Hepatocyte (in vitro differentiated cells): ENCODE results near the gene ZNF488. TPM values are rescaled to one million over a fixed set of nuclear protein-coding genes. Genes with fewer than 3 reads are reported as not detected.
A peak's percentile ranks its signal among the peaks of the same experiment; 100 is the strongest.

ENCODE experiments used
- DNase-seq: peaks from one replicate; pipeline ENCODE4 v3.0.0-alpha.2; 2016; ENCODE audit warnings: low spot score
- H2AFZ ChIP-seq: fragments of 200-600 bp; sonication (generic); 2 replicates; pipeline ENCODE4 v1.6.0; 2016; ENCODE audit warnings: antibody characterized with exemption, mild to moderate bottlenecking
- H3K27ac ChIP-seq: fragments of 200-600 bp; sonication (generic); 2 replicates; pipeline ENCODE4 v1.5.1; 2016; ENCODE audit warnings: mild to moderate bottlenecking
- H3K27me3 ChIP-seq: fragments of 200-600 bp; sonication (generic); 2 replicates; pipeline ENCODE4 v1.6.1; 2016
- H3K36me3 ChIP-seq: fragments of 200-600 bp; sonication (generic); replicated peaks from 2 replicates; pipeline ENCODE4 v1.5.1; 2016; ENCODE audit warnings: low read depth; ENCODE audit not compliant: insufficient read depth
- H3K4me1 ChIP-seq: fragments of 200-600 bp; sonication (generic); 2 replicates; pipeline ENCODE4 v1.5.1; 2016; ENCODE audit warnings: mild to moderate bottlenecking, moderate library complexity; ENCODE audit not compliant: insufficient read depth
- H3K4me2 ChIP-seq: fragments of 200-600 bp; sonication (generic); 2 replicates; pipeline ENCODE4 v1.6.0; 2016
- H3K4me3 ChIP-seq: fragments of 200-600 bp; sonication (generic); 2 replicates; pipeline ENCODE4 v1.5.1; 2016; ENCODE audit warnings: mild to moderate bottlenecking
- H3K79me2 ChIP-seq: fragments of 200-600 bp; sonication (generic); 2 replicates; pipeline ENCODE4 v1.6.0; 2017; ENCODE audit warnings: mild to moderate bottlenecking
- H3K9me2 ChIP-seq: fragments of 200-600 bp; sonication (generic); replicated peaks from 2 replicates; pipeline ENCODE4 v1.6.0; 2017; ENCODE audit warnings: mild to moderate bottlenecking; ENCODE audit not compliant: insufficient read depth
- H3K9me3 ChIP-seq: fragments of 200-600 bp; sonication (generic); 2 replicates; pipeline ENCODE4 v1.5.1; 2016; ENCODE audit warnings: low read depth, mild to moderate bottlenecking
- H4K20me1 ChIP-seq: fragments of 200-600 bp; sonication (generic); 2 replicates; pipeline ENCODE4 v1.6.0; 2016; ENCODE audit warnings: mild to moderate bottlenecking; ENCODE audit not compliant: insufficient read depth, poor library complexity, severe bottlenecking
- EZH2 ChIP-seq: fragments of 200-600 bp; sonication (generic); IDR thresholded peaks from 2 replicates; pipeline ENCODE4 v1.6.1; 2016; ENCODE audit warnings: antibody characterized with exemption, mild to moderate bottlenecking, borderline replicate concordance
- EZH2phosphoT487 ChIP-seq: fragments of 200-600 bp; sonication (generic); IDR thresholded peaks from one replicate; pipeline ENCODE4 v1.6.1; 2018; ENCODE audit warnings: antibody characterized with exemption, mild to moderate bottlenecking, low read depth, moderate library complexity; ENCODE audit not compliant: unreplicated experiment, severe bottlenecking
- WGBS: methylation state at CpG from one replicate; pipeline ENCODE4 v1.1.6; 2016; ENCODE audit warnings: low lambda C conversion rate; ENCODE audit errors: missing lambda C conversion rate; 5-methylcytosine and 5-hydroxymethylcytosine counted together
- polyA plus RNA-seq: library from polyadenylated mRNA; unstranded; fragments of >200 nt; fragmentation: Nextera tagmentation; extraction: Ambion mirVana; gene quantifications from 2 replicates; pipeline ENCODE4 v1.2.1, GENCODE V29; 2016
- total RNA-seq: library from RNA; depleted of rRNA; stranded (reverse); fragments of >200 nt; gene quantifications from 2 replicates; pipeline ENCODE4 v1.2.3, GENCODE V29; 2014
- TF ChIP-seq, protein P1 (sequence below): fragments of 200-600 bp; sonication (generic); IDR thresholded peaks from 2 replicates; pipeline ENCODE4 v1.5.1; 2016; ENCODE audit warnings: antibody characterized with exemption, mild to moderate bottlenecking; ENCODE audit not compliant: poor library complexity

ZNF488 gene
- total and polyA plus RNA-seq, 2 experiments from 2014 or later = 1.2 to 2.5 TPM

DNA sequence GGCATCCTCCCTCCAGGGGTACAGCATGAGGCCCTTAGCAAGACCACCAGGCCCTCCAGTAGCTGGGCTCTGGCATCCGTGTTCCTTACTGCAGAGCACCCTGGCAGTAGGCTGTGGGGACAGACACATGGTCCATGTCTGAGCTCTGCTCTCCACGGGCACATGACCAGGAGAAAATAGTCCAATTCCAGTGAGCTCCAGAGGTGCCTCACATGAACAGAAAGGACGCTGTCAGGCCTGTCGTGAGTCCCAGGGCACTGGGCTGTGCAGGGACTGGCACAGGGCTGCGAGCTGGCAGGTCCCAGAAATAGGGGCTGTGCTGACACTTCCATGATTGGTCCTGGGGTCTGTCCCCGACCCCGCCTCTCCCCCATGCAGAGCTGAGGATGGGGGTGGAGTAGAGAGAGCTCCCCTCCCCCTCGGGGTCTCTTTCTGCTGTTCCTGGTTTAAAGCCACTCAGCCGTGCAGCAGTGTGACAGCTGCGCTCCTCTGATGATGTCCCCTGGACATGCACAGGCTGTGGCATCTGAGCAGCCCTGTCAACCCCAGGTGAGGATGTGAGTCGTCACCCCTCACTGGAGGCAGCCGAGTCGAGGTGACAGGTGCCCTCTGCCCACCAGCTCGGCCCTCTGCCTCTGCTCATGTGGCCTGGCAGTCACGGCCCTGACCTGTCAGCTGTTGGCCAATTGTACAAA lies 25.2 kb upstream of the ZNF488 start:
- Histone ChIP-seq H3K4me2 (no peak overlapping the region), H3K9me2 (no peaks in the 10 kb centered on the region), H3K36me3 (no peaks in the 10 kb centered on the region), H4K20me1 (no peaks in the 10 kb centered on the region), H3K27ac (no peak overlapping the region), H3K9me3 (no peaks in the 10 kb centered on the region), H3K79me2 (no peaks in the 10 kb centered on the region), H3K4me3 (no peak overlapping the region), H3K27me3 (no peaks in the 10 kb centered on the region), H3K4me1 (peaks cover 10% of the 10 kb centered on the region), H2AFZ (no peak overlapping the region)
- 93% methylated on average over 15 of the region's 15 CpGs for WGBS
- DNase-seq = no peak
- TF ChIP-seq EZH2phosphoT487 (no peak), EZH2 (no peak)
- TF ChIP-seq, protein P1, sequence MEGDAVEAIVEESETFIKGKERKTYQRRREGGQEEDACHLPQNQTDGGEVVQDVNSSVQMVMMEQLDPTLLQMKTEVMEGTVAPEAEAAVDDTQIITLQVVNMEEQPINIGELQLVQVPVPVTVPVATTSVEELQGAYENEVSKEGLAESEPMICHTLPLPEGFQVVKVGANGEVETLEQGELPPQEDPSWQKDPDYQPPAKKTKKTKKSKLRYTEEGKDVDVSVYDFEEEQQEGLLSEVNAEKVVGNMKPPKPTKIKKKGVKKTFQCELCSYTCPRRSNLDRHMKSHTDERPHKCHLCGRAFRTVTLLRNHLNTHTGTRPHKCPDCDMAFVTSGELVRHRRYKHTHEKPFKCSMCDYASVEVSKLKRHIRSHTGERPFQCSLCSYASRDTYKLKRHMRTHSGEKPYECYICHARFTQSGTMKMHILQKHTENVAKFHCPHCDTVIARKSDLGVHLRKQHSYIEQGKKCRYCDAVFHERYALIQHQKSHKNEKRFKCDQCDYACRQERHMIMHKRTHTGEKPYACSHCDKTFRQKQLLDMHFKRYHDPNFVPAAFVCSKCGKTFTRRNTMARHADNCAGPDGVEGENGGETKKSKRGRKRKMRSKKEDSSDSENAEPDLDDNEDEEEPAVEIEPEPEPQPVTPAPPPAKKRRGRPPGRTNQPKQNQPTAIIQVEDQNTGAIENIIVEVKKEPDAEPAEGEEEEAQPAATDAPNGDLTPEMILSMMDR = no peak

DNA sequence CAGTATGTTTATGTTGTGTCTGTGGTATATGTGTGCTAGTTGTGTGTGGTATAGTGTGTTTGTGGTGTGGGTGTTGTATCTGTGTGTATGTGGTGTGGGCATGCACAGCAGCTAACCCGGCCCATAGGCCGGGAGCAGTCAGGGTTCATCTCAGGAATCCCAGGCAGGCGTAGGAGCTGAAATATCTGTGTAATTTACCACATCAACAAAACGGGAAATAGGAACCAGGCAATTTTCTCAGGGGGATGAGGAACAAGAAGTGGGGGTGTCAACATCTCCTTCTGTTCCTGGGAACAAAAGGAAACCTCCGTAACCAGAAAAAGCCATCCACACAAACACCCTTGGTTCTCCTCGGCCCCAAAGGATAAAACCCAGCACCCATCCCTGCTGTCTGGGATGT lies 24.5 kb upstream of the ZNF488 start:
- no peak for DNase-seq
- Histone ChIP-seq H3K4me3 (no peak overlapping the region), H3K36me3 (no peaks in the 10 kb centered on the region), H4K20me1 (no peaks in the 10 kb centered on the region), H3K9me3 (no peaks in the 10 kb centered on the region), H3K27me3 (no peaks in the 10 kb centered on the region), H3K4me1 (peaks cover 14% of the 10 kb centered on the region), H3K4me2 (no peak overlapping the region), H2AFZ (no peak overlapping the region), H3K27ac (no peak overlapping the region), H3K79me2 (no peaks in the 10 kb centered on the region), H3K9me2 (no peaks in the 10 kb centered on the region)
- 89% methylated on average over 6 of the region's 6 CpGs for WGBS
- no peak for TF ChIP-seq EZH2phosphoT487
- TF ChIP-seq EZH2 = no peak
- TF ChIP-seq, protein P1 = no peak

- H3K4me1 ChIP-seq = peaks cover 26% of the 10 kb centered on the region
- DNase-seq = peak; percentile 89
- H3K4me2 ChIP-seq = no peak overlapping the region
- WGBS = 78% methylated on average over 9 of the region's 9 CpGs
- H3K27me3 ChIP-seq = no peaks in the 10 kb centered on the region
- no peaks in the 10 kb centered on the region for H3K79me2 ChIP-seq
- H3K9me3 ChIP-seq = no peaks in the 10 kb centered on the region
- TF ChIP-seq EZH2 (no peak), EZH2phosphoT487 (no peak)
- TF ChIP-seq, protein P1 = no peak
- H3K4me3 ChIP-seq = no peak overlapping the region
- H3K9me2 ChIP-seq = no peaks in the 10 kb centered on the region
- H2AFZ ChIP-seq = no peak overlapping the region
- no peaks in the 10 kb centered on the region for H4K20me1 ChIP-seq
- peak overlapping the region; percentile 77 for H3K27ac ChIP-seq
- H3K36me3 ChIP-seq = no peaks in the 10 kb centered on the region
Observed at GRCh38 chr10:47406870-47407691, 23.0 kb upstream of the ZNF488 start.
